Measurements from ENCODE around the gene MMADHC. TPM values are rescaled to one million over a fixed set of nuclear protein-coding genes. Genes with fewer than 3 reads are reported as not detected.

The MMADHC gene
- total RNA-seq, 1 experiment from 2014 or later: 149 TPM

DNA sequence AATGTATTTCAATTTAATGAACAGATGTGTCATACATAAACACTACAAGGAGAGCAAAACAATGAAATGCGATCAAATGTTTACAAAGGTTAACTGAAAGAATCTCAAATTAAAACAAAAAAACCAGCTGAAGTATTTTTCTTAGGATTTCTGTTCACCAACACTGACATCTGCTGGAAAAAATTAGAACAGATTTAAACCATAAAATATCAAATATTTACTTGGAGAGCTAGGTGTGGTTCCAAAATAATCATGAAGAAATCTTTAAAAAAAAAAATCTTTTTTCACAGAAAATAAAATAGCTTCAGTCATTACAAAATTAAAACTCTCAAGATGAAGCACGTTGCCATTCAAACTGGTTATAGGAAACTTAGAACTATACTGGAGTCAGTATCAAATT, 13.8 kb downstream of the MMADHC start:
- no peaks in the 10 kb centered on the region for H3K9me3 ChIP-seq (ENCODE audit: control insufficient read depth, low read depth, low read length)
- Mint-ChIP-seq H3K9me3 (no peaks in the 10 kb centered on the region), H3K4me3 (no peak overlapping the region), H3K4me1 (no peaks in the 10 kb centered on the region), H3K27me3 (ENCODE audit: low read depth) (no peaks in the 10 kb centered on the region), H3K27ac (no peak overlapping the region), H3K36me3 (ENCODE audit: insufficient read depth in 1 of 3, low read depth in 3 of 3) (peaks cover 32 to 67% (median 65%) of the 10 kb centered on the region in 3 experiments; a peak in 6 of 7 replicates)
- no peak overlapping the region for H3K56ac ChIP-seq (ENCODE audit: insufficient read length, low read depth, low read length)
- H4K5ac ChIP-seq (ENCODE audit: insufficient read length, low read depth, low read length): no peak overlapping the region
- no peak overlapping the region for H2BK12ac ChIP-seq (ENCODE audit: insufficient read length, low read depth, low read length)
- H3K14ac ChIP-seq (ENCODE audit: insufficient read depth, low read length): no peak overlapping the region
- no peak overlapping the region for H4K8ac ChIP-seq (replicated peaks; ENCODE audit: insufficient read length, low read depth, low read length)
- no peak overlapping the region for H3K18ac ChIP-seq (ENCODE audit: insufficient read length, low read depth, low read length)
- H3K79me1 ChIP-seq (ENCODE audit: insufficient read depth, low read depth, low read length, poor library complexity, severe bottlenecking): no peaks in the 10 kb centered on the region
- no peak overlapping the region for H2BK20ac ChIP-seq (ENCODE audit: low read depth, low read length, poor library complexity, severe bottlenecking)
- TF ChIP-seq, protein P1, sequence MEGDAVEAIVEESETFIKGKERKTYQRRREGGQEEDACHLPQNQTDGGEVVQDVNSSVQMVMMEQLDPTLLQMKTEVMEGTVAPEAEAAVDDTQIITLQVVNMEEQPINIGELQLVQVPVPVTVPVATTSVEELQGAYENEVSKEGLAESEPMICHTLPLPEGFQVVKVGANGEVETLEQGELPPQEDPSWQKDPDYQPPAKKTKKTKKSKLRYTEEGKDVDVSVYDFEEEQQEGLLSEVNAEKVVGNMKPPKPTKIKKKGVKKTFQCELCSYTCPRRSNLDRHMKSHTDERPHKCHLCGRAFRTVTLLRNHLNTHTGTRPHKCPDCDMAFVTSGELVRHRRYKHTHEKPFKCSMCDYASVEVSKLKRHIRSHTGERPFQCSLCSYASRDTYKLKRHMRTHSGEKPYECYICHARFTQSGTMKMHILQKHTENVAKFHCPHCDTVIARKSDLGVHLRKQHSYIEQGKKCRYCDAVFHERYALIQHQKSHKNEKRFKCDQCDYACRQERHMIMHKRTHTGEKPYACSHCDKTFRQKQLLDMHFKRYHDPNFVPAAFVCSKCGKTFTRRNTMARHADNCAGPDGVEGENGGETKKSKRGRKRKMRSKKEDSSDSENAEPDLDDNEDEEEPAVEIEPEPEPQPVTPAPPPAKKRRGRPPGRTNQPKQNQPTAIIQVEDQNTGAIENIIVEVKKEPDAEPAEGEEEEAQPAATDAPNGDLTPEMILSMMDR (conservative IDR thresholded peaks at IDR 0.05): peak; percentile 42; the same call in 2 of the 3 replicates
- DNase-seq: no peak
- H3K9ac ChIP-seq (ENCODE audit: extremely low read depth, insufficient read length, low read length): no peak overlapping the region
- no peak overlapping the region for H2BK15ac ChIP-seq (ENCODE audit: low read depth, low read length)
- no peak overlapping the region for H2BK120ac ChIP-seq (ENCODE audit: low read depth, low read length, poor library complexity, severe bottlenecking)
- H3K4me1 ChIP-seq (ENCODE audit: insufficient read depth, low read length): no peaks in the 10 kb centered on the region
- WGBS (ENCODE audit: extremely low coverage, insufficient read length, low lambda C conversion rate): no CpG with 5 or more reads among the region's 2 CpGs
- H3K4me2 ChIP-seq (ENCODE audit: insufficient read depth, insufficient read length, low read length): no peak overlapping the region
- no peaks in the 10 kb centered on the region for H3K27me3 ChIP-seq (ENCODE audit: insufficient read depth, low read length)
- no peaks in the 10 kb centered on the region for H3K23me2 ChIP-seq (ENCODE audit: insufficient read length, low read depth, low read length, poor library complexity, severe bottlenecking)
- no peak overlapping the region for H3K27ac ChIP-seq (ENCODE audit: insufficient read length, low read depth, low read length)
- H3K23ac ChIP-seq (ENCODE audit: insufficient read length, low read depth, low read length): no peak overlapping the region
- no peak overlapping the region for H2BK5ac ChIP-seq (ENCODE audit: insufficient read length, low read length)
- H3K79me2 ChIP-seq (ENCODE audit: insufficient read depth, low read length): no peaks in the 10 kb centered on the region
- no peaks in the 10 kb centered on the region for H4K20me1 ChIP-seq (ENCODE audit: control insufficient read depth, insufficient read depth, insufficient read length)
- H3T11ph ChIP-seq (ENCODE audit: low read length): no peak overlapping the region
- H3K4ac ChIP-seq (ENCODE audit: low read depth, low read length): no peak overlapping the region
- no peak overlapping the region for H2AFZ ChIP-seq (ENCODE audit: low read length)
- no peak overlapping the region for H4K91ac ChIP-seq (ENCODE audit: insufficient read length, low read depth, low read length)
- no peak overlapping the region for H2AK5ac ChIP-seq (ENCODE audit: insufficient read length, low read length)

All from H9 (cell line).